Parathyroid adenoma (tissue), 2 donors: Measurements from ENCODE around the gene SBNO2.

ENCODE experiments used
- H2AFZ ChIP-seq: fragments of 300-600 bp; sonication (generic); one replicate; pipeline ENCODE4 v1.7.0; 2017; ENCODE audit warnings: antibody characterized with exemption, mild to moderate bottlenecking
- H3K27ac ChIP-seq: fragments of 300-600 bp; sonication (generic); one replicate; pipeline ENCODE4 v1.7.0; 2017
- H3K27me3 ChIP-seq: fragments of 300-600 bp; sonication (generic); one replicate; pipeline ENCODE4 v1.7.0; 2017; ENCODE audit warnings: low read length; ENCODE audit not compliant: control insufficient read depth, insufficient read depth
- H3K36me3 ChIP-seq: fragments of 300-600 bp; sonication (generic); one replicate; pipeline ENCODE4 v1.7.0; 2017; ENCODE audit warnings: low read length; ENCODE audit not compliant: control insufficient read depth, insufficient read depth
- H3K4me1 ChIP-seq: fragments of 300-600 bp; sonication (generic); one replicate; pipeline ENCODE4 v1.7.0; 2017; ENCODE audit warnings: control low read depth
- H3K4me2 ChIP-seq: fragments of 300-600 bp; sonication (generic); one replicate; pipeline ENCODE4 v1.7.0; 2017; ENCODE audit warnings: low read length
- H3K4me3 ChIP-seq: fragments of 300-600 bp; sonication (generic); one replicate; pipeline ENCODE4 v1.7.0; 2017; ENCODE audit warnings: low read depth, low read length
- H3K79me2 ChIP-seq: fragments of 300-600 bp; sonication (generic); one replicate; pipeline ENCODE4 v1.7.0; 2017; ENCODE audit warnings: control low read depth
- H3K9ac ChIP-seq: fragments of 300-600 bp; sonication (generic); one replicate; pipeline ENCODE4 v1.7.0; 2017; ENCODE audit warnings: mild to moderate bottlenecking
- H3K9me3 ChIP-seq: fragments of 300-600 bp; sonication (generic); one replicate; pipeline ENCODE4 v1.7.0; 2017; ENCODE audit warnings: low read length; ENCODE audit not compliant: control insufficient read depth
- CTCF ChIP-seq: fragments of 300-600 bp; sonication (generic); IDR thresholded peaks from one replicate; pipeline ENCODE4 v1.7.0; 2017; ENCODE audit warnings: antibody characterized with exemption, mild to moderate bottlenecking
- donor health status: primary hyperparathyroidism.

The SBNO2 gene

DNA sequence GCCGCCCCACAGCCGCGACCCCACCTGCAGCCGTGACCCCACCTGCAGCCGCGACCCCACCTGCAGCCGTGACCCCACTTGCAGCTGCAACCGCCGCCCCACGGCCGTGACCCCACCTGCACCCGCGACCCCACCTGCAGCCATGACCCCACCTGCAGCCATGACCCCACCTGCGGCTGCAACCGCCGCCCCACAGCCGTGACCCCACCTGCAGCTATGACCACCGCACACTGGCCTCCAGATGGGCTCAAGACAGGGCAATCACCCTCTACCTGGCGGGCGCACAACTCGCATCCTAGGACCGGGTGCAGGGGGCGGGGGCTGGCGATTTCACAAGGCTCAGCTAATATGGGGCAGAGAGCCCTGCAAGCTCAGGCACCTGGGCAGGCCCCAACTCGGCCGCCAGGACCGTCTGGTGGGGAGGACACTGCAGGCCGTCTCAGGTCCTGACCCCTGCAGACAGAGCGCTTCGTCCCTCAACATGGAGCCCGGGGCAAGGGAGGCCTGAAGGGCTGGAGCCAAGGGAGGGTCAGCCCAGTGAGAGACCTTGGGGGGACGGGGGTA lies 15.1 kb downstream of the SBNO2 start:
- Histone ChIP-seq H3K36me3 (no peaks in the 10 kb centered on the region), H3K27me3 (no peaks in the 10 kb centered on the region), H3K79me2 (peaks cover 23% of the 10 kb centered on the region), H3K9ac (no peak overlapping the region), H3K4me3 (no peak overlapping the region), H3K27ac (no peak overlapping the region), H3K4me2 (no peak overlapping the region), H3K4me1 (no peaks in the 10 kb centered on the region), H3K9me3 (no peaks in the 10 kb centered on the region), H2AFZ (no peak overlapping the region)
- no peak for TF ChIP-seq CTCF

DNA sequence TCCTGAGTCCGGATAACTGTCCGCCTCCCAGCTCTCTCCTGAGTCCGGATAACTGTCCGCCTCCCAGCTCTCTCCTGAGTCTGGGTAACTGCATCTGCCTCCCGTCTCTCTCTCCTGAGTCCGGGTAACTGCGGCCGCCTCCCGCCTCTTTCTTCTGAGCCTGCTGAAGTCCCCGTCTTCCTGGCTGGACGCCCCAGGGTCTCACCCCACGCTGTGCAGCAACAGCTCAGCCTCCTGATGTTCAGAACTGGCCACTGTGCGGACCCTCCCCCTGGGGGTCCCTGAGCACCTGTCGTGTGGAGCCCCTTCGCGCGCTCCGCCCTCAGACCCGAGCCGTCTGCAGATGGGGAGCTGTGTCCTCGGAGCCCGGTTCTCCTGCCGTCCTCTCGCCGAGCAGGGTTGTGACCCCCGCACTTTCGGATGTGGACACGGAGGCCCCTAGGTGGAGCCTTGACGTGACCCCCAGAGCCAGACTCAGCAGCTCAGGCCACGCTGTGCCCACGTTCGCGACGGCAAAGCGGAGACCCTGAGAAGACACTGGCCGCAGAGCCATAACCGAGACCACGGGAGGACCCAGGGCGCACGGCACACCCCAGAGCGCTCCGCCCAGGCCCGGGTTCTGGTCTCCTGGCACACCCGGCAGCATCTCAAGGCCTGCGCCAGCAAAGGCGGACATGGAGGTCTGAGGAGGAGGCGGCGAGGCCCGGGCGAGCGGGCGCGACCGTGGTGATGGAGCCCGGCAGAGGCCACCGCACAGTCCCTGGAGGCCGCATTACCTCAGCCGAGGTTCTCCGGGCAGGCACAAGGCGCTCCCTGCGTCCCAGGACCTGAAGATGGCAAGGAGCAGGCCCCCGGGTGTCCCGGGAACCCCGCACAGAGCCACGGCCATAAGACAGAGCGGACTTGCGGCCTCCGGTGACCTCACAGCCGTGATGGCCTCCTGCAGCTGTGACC lies 15.9 kb downstream of the SBNO2 start:
- no peaks in the 10 kb centered on the region for H3K4me1 ChIP-seq
- H3K27me3 ChIP-seq = no peaks in the 10 kb centered on the region
- no peak overlapping the region for H2AFZ ChIP-seq
- H3K4me3 ChIP-seq = no peak overlapping the region
- TF ChIP-seq CTCF = no peak
- no peak overlapping the region for H3K4me2 ChIP-seq
- H3K79me2 ChIP-seq = peaks cover 23% of the 10 kb centered on the region
- no peaks in the 10 kb centered on the region for H3K9me3 ChIP-seq
- H3K9ac ChIP-seq = no peak overlapping the region
- H3K27ac ChIP-seq = no peak overlapping the region
- H3K36me3 ChIP-seq = no peaks in the 10 kb centered on the region

GRCh38 chr19:1156830-1157615 lies 17.0 kb downstream of the SBNO2 start:
- peaks cover 25% of the 10 kb centered on the region for H3K79me2 ChIP-seq
- H3K9me3 ChIP-seq = no peaks in the 10 kb centered on the region
- H2AFZ ChIP-seq = no peak overlapping the region
- no peaks in the 10 kb centered on the region for H3K27me3 ChIP-seq
- no peak overlapping the region for H3K4me3 ChIP-seq
- no peak for TF ChIP-seq CTCF
- H3K27ac ChIP-seq = no peak overlapping the region
- H3K9ac ChIP-seq = no peak overlapping the region
- no peak overlapping the region for H3K4me2 ChIP-seq
- no peaks in the 10 kb centered on the region for H3K4me1 ChIP-seq
- no peaks in the 10 kb centered on the region for H3K36me3 ChIP-seq

GRCh38 chr19:1156305-1156801 lies 17.7 kb downstream of the SBNO2 start:
- no peak overlapping the region for H3K4me3 ChIP-seq
- H3K79me2 ChIP-seq = peaks cover 29% of the 10 kb centered on the region
- H3K9ac ChIP-seq = no peak overlapping the region
- no peaks in the 10 kb centered on the region for H3K9me3 ChIP-seq
- TF ChIP-seq CTCF = no peak
- no peak overlapping the region for H2AFZ ChIP-seq
- no peak overlapping the region for H3K4me2 ChIP-seq
- no peaks in the 10 kb centered on the region for H3K4me1 ChIP-seq
- no peaks in the 10 kb centered on the region for H3K27me3 ChIP-seq
- no peak overlapping the region for H3K27ac ChIP-seq
- H3K36me3 ChIP-seq = no peaks in the 10 kb centered on the region
